Sigmoid colon (tissue), 7 donors: ENCODE data around the gene DBF4. TPM values are rescaled to one million over a fixed set of nuclear protein-coding genes. Genes with fewer than 3 reads are reported as not detected.
"Not testable (repeated sequence)": the region's sequence is repeated elsewhere in the genome, so short reads cannot be mapped to it uniquely, and the experiment has no call there.

Experiments used
- DNase-seq: peaks from one replicate; pipeline ENCODE4 v3.0.0-alpha.2; 2019
- H3K27ac ChIP-seq, 4 donors: fragments of 200-600 bp; sonication (generic); one replicate each; pipeline ENCODE4 v1.5.1; 2016 to 2019; ENCODE audit warnings: mild to moderate bottlenecking in 1 of 4
- H3K27me3 ChIP-seq, 3 donors: fragments of 200-600 bp; sonication (generic); one replicate each; pipeline ENCODE4 v1.5.1; 2019; ENCODE audit warnings: mild to moderate bottlenecking in 1 of 3
- H3K36me3 ChIP-seq, 4 donors: fragments of 200-600 bp; sonication (generic); one replicate each; pipeline ENCODE4 v1.5.1; 2016 to 2019
- H3K4me1 ChIP-seq, 4 donors: fragments of 200-600 bp; sonication (generic); one replicate each; pipeline ENCODE4 v1.5.1; 2017 to 2019
- H3K4me3 ChIP-seq, 4 donors: fragments of 200-600 bp; sonication (generic); one replicate each; pipeline ENCODE4 v1.5.1; 2017 to 2019; ENCODE audit warnings: mild to moderate bottlenecking in 2 of 4, moderate library complexity in 1 of 4
- H3K9me3 ChIP-seq, 4 donors: fragments of 200-600 bp in 3 of 4; sonication (generic) in 3 of 4; one replicate each; pipeline versions ENCODE4 v1.5.1 to v1.6.1; 2013 to 2019
- EP300 ChIP-seq, 4 donors: sonication (generic); formaldehyde crosslinking; IDR thresholded peaks; one replicate each; pipeline ENCODE4 v1.6.1; 2017; ENCODE audit warnings: antibody characterized with exemption in 4 of 4
- POLR2A ChIP-seq, 2 donors: fragments of 450-650 bp; IDR thresholded peaks; one replicate each; pipeline ENCODE4 v1.6.1; 2016; ENCODE audit warnings: antibody characterized with exemption in 2 of 2, mild to moderate bottlenecking in 2 of 2, moderate library complexity in 2 of 2
- POLR2AphosphoS5 ChIP-seq, 4 donors: sonication (generic); formaldehyde crosslinking; IDR thresholded peaks; one replicate each; pipeline ENCODE4 v1.6.1; 2017; ENCODE audit warnings: antibody characterized with exemption in 4 of 4
- WGBS, 2 donors: extraction: QIAGEN DNeasy Blood & Tissue Kit; methylation state at CpG; one replicate each; pipeline ENCODE4 v1.1.7; 2013; 5-methylcytosine and 5-hydroxymethylcytosine counted together
- intact Hi-C: fragments of 100-400 bp; cut with DNase I; formaldehyde crosslinking; loops from one replicate; pipeline ENCODE4 v1.15.1; 2023
- polyA plus RNA-seq, 3 donors: library from polyadenylated mRNA; stranded (reverse); fragments of 200-250 nt; gene quantifications; one replicate each; pipeline ENCODE4 v1.2.3, GENCODE V29; 2013
- total RNA-seq, 4 donors: library from RNA; depleted of rRNA; stranded (reverse); fragments of >200 nt; gene quantifications; one replicate each; pipeline ENCODE4 v1.1.0, GENCODE V29; 2016
- TF ChIP-seq, protein P1 (sequence below), 4 experiments: fragments of 450-650 bp in 3 of 4; fragments of 200-600 bp in 1 of 4; IDR thresholded peaks; one replicate each; pipeline ENCODE4 v1.5.1; 2016 to 2019; ENCODE audit warnings: antibody characterized with exemption in 4 of 4, mild to moderate bottlenecking in 3 of 4, moderate library complexity in 2 of 4
- donor health status: healthy with polysubstance abuse.
- donor health status: Bipolar disorder and iron deficiency.
- donor health status: healthy.

Gene DBF4
- total and polyA plus RNA-seq, 7 donors: 2.3 to 13.7 (median 5.4) TPM

DNA sequence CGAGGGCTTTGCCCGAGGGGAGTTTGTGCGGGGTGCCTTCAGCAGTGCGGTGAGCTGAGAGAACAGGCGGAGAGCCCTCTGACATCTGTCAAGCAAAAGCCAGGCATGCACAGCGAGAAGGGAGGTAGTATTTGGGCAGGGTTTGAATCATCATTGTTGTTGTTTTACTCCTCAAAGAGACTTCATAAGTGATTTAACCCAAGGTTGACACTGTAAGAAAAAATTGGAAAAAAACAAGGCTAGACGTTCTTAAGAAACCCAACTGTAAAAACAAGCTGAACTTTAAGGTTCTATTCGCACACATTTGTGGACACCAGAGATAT is 59.1 kb downstream of the DBF4 start:
- 56 to 60% methylated on average over 8 of the region's 8 CpGs for WGBS, 2 donors
- Histone ChIP-seq H3K4me3 (peak overlapping the region in 3 of 4 donors; percentile 54 to 76 (median 75)), H3K36me3 (no peaks in the 10 kb centered on the region), H3K4me1 (peaks cover 0 to 16% (median 11%) of the 10 kb centered on the region in 4 donors), H3K27me3 (peaks cover 0 to 8% (median 0%) of the 10 kb centered on the region in 3 donors), H3K9me3 (no peaks in the 10 kb centered on the region), H3K27ac (no peak overlapping the region)
- TF ChIP-seq POLR2A (IDR thresholded peaks at IDR 0.05): no peak
- TF ChIP-seq EP300 (IDR thresholded peaks at IDR 0.05): no peak
- no peak for TF ChIP-seq POLR2AphosphoS5 (IDR thresholded peaks at IDR 0.05)
- TF ChIP-seq, protein P1, sequence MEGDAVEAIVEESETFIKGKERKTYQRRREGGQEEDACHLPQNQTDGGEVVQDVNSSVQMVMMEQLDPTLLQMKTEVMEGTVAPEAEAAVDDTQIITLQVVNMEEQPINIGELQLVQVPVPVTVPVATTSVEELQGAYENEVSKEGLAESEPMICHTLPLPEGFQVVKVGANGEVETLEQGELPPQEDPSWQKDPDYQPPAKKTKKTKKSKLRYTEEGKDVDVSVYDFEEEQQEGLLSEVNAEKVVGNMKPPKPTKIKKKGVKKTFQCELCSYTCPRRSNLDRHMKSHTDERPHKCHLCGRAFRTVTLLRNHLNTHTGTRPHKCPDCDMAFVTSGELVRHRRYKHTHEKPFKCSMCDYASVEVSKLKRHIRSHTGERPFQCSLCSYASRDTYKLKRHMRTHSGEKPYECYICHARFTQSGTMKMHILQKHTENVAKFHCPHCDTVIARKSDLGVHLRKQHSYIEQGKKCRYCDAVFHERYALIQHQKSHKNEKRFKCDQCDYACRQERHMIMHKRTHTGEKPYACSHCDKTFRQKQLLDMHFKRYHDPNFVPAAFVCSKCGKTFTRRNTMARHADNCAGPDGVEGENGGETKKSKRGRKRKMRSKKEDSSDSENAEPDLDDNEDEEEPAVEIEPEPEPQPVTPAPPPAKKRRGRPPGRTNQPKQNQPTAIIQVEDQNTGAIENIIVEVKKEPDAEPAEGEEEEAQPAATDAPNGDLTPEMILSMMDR (IDR thresholded peaks at IDR 0.05): no peak
- DNase-seq: no peak
- intact Hi-C loops: no loop called here

DNA sequence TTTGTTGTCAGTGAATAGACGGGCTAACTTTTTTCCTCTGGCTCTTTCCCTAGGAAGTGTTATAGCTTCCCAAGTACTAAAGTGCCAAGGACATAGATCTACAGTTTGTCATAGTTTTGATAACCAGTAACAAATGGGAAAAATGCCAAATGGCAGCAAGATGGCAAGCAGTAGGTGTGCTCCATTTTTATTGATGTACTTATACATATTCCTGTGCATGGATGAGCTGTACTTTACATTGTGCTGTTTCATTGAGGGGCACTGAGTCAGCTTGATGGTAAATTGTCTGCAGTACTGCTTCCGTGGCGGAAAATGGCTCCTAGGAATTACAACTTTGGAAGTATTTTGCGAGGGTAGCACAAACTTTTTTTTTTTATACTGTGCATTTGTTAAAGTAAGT is 64.8 kb downstream of the DBF4 start:
- 88 to 94% methylated on average over 4 of the region's 4 CpGs for WGBS, 2 donors

DNA sequence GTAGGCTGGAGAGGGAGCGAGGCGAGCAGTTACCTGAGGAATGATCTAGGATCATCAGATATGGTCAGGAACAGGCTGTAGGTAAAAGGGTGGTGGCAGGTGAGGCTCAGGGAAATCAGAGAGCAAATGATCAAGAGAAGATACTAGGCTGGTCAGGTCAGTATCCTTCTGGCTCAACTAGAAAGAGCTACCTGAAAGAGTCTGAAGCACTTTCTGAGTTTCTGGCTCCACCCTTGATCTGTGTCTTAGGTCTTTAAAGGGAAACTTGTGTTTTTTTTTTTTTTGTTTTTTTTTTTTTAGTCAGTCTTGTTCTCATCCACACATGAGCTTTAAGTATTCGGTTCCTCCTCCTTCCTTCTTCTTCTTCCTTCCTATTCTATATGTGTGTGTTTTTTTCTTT is 68.3 kb downstream of the DBF4 start:
- H3K4me3 ChIP-seq: no peak overlapping the region
- no peaks in the 10 kb centered on the region for H3K36me3 ChIP-seq
- DNase-seq: no peak
- H3K9me3 ChIP-seq: no peaks in the 10 kb centered on the region
- no peaks in the 10 kb centered on the region for H3K27me3 ChIP-seq
- H3K27ac ChIP-seq: no peak overlapping the region
- no peak for TF ChIP-seq EP300 (IDR thresholded peaks at IDR 0.05)
- TF ChIP-seq, protein P1 (IDR thresholded peaks at IDR 0.05): no peak
- TF ChIP-seq POLR2A (IDR thresholded peaks at IDR 0.05): no peak
- H3K4me1 ChIP-seq: no peaks in the 10 kb centered on the region
- intact Hi-C loops: no loop called here
- 87 to 91% methylated on average over 3 of the region's 3 CpGs for WGBS, 2 donors

More for the DNA sequence above, 64.8 kb downstream of the DBF4 start:
- Histone ChIP-seq H3K4me3 (no peak overlapping the region), H3K27ac (no peak overlapping the region), H3K36me3 (no peaks in the 10 kb centered on the region), H3K27me3 (no peaks in the 10 kb centered on the region), H3K9me3 (no peaks in the 10 kb centered on the region), H3K4me1 (no peaks in the 10 kb centered on the region)
- no peak for DNase-seq
- TF ChIP-seq POLR2AphosphoS5 (IDR thresholded peaks at IDR 0.05) (no peak), POLR2A (IDR thresholded peaks at IDR 0.05) (no peak), EP300 (IDR thresholded peaks at IDR 0.05) (no peak)
- TF ChIP-seq, protein P1 (IDR thresholded peaks at IDR 0.05): no peak
- intact Hi-C loops: no loop called here

DNA sequence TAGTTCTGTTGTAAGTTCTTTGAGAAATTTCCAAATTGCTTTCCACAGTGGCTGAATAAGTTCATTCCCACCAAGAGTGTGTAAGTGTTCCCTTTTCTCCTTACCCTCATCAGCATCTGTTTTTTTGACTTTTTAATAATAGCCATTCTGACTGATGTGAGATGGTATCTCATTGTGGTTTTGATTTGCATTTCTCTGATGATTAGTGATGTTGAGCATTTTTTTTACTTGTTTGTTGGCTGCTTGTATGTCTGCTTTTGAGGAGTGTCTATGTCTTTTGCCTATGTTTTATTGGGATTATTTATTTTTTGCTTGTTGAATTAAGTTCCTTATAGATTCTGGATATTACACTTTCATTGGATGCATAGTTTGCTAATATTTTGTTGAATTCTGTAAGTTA is 69.6 kb downstream of the DBF4 start:
- DNase-seq, H3K4me3 ChIP-seq, H3K4me1 ChIP-seq, H3K36me3 ChIP-seq, H3K27me3 ChIP-seq, H3K27ac ChIP-seq, intact Hi-C loops, H3K9me3 ChIP-seq: not testable (repeated sequence)

DNA sequence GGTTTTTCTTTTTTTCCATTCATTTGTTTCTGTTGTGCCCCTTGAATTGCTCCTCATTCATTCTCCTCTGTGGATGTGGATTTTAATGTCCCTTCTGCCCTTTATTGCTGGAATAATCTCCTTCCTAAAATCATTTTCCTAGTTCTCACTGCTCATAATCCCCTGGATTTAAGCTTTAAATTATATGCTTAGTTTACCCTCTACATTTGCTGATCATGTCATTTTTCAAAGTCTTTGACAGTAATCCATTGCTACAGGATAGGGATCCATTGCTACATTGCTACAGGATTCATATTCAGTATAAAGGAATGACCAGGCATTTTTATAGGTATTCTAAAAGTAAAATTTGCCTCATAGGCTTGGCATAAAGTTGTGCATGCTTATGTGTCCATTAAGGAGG is 72.1 kb downstream of the DBF4 start:
- Histone ChIP-seq H3K27ac (no peak overlapping the region), H3K4me3 (no peak overlapping the region), H3K9me3 (no peaks in the 10 kb centered on the region), H3K4me1 (no peaks in the 10 kb centered on the region), H3K36me3 (no peaks in the 10 kb centered on the region), H3K27me3 (no peaks in the 10 kb centered on the region)
- DNase-seq: no peak
- TF ChIP-seq, protein P1 (IDR thresholded peaks at IDR 0.05): no peak
- TF ChIP-seq POLR2A (IDR thresholded peaks at IDR 0.05): no peak
- no peak for TF ChIP-seq EP300 (IDR thresholded peaks at IDR 0.05)
- no peak for TF ChIP-seq POLR2AphosphoS5 (IDR thresholded peaks at IDR 0.05)
- intact Hi-C loops: no loop called here

Other genes starting within 250 kb of the DBF4 start
- gene RUNDC3B, start 248.1 kb upstream of the DBF4 start, total RNA-seq: 1 to 10 TPM; 1.2 to 3.2 (median 2.7) TPM
- 1 to 10 TPM; 2.0 to 5.5 (median 5.4) TPM for gene RUNDC3B, start 248.1 kb upstream of the DBF4 start, polyA plus RNA-seq
- gene SLC25A40, start 133 bp upstream of the DBF4 start, total RNA-seq: 10 to 100 TPM; 17.4 to 46.8 (median 21.9) TPM
- gene SLC25A40, start 133 bp upstream of the DBF4 start, polyA plus RNA-seq: 10 to 100 TPM in 2 of 3 donors, 1 to 10 TPM in 1; 9.6 to 17.1 (median 12.1) TPM
- 1 to 10 TPM; 1.4 to 3.5 (median 1.9) TPM for gene ADAM22, start 57.8 kb downstream of the DBF4 start, total RNA-seq
- gene ADAM22, start 57.8 kb downstream of the DBF4 start, polyA plus RNA-seq: 1 to 10 TPM in 1 of 3 donors, under 1 TPM in 2; under 0.01 to 1.0 (median 0.23) TPM